ENCODE data around the gene ZFYVE28.

The ZFYVE28 gene

GRCh38 chr4:2272828-2273120 lies 145.7 kb downstream of the ZFYVE28 start:
- no peaks in the 10 kb centered on the region for H3K9me3 ChIP-seq (ENCODE audit: control insufficient read depth, low read length)
- no peak for TF ChIP-seq CTCF (IDR thresholded peaks at IDR 0.05)
- no peaks in the 10 kb centered on the region for H3K4me1 ChIP-seq
- H2AFZ ChIP-seq = no peak overlapping the region
- H3K9ac ChIP-seq = no peak overlapping the region
- no peak overlapping the region for H3K27ac ChIP-seq
- H3K79me2 ChIP-seq = no peaks in the 10 kb centered on the region
- H3K4me2 ChIP-seq (ENCODE audit: low read length) = no peak overlapping the region
- H3K4me3 ChIP-seq (ENCODE audit: low read depth, low read length) = no peak overlapping the region
- no peaks in the 10 kb centered on the region for H3K27me3 ChIP-seq (ENCODE audit: control insufficient read depth, insufficient read depth, low read length)
- no peaks in the 10 kb centered on the region for H3K36me3 ChIP-seq (ENCODE audit: control insufficient read depth, insufficient read depth, low read length)

- no peak for TF ChIP-seq CTCF (IDR thresholded peaks at IDR 0.05)
- Histone ChIP-seq H3K4me2 (ENCODE audit: low read length) (no peak overlapping the region), H2AFZ (no peak overlapping the region), H3K9ac (no peak overlapping the region), H3K79me2 (no peaks in the 10 kb centered on the region), H3K27ac (no peak overlapping the region), H3K4me3 (ENCODE audit: low read depth, low read length) (no peak overlapping the region), H3K4me1 (no peaks in the 10 kb centered on the region), H3K36me3 (ENCODE audit: control insufficient read depth, insufficient read depth, low read length) (no peaks in the 10 kb centered on the region), H3K27me3 (ENCODE audit: control insufficient read depth, insufficient read depth, low read length) (no peaks in the 10 kb centered on the region), H3K9me3 (ENCODE audit: control insufficient read depth, low read length) (no peaks in the 10 kb centered on the region)
Measured at GRCh38 chr4:2272026-2272827, 146.2 kb downstream of the ZFYVE28 start.

GRCh38 chr4:2271279-2272025 lies 147.0 kb downstream of the ZFYVE28 start:
- Histone ChIP-seq H2AFZ (no peak overlapping the region), H3K4me2 (ENCODE audit: low read length) (no peak overlapping the region), H3K79me2 (no peaks in the 10 kb centered on the region), H3K9ac (no peak overlapping the region), H3K4me1 (no peaks in the 10 kb centered on the region), H3K27me3 (ENCODE audit: control insufficient read depth, insufficient read depth, low read length) (no peaks in the 10 kb centered on the region), H3K27ac (no peak overlapping the region), H3K9me3 (ENCODE audit: control insufficient read depth, low read length) (no peaks in the 10 kb centered on the region), H3K36me3 (ENCODE audit: control insufficient read depth, insufficient read depth, low read length) (no peaks in the 10 kb centered on the region), H3K4me3 (ENCODE audit: low read depth, low read length) (no peak overlapping the region)
- TF ChIP-seq CTCF (IDR thresholded peaks at IDR 0.05) = no peak

GRCh38 chr4:2270341-2271165 lies 147.9 kb downstream of the ZFYVE28 start:
- Histone ChIP-seq H3K4me3 (ENCODE audit: low read depth, low read length) (no peak overlapping the region), H3K4me1 (peaks cover 3% of the 10 kb centered on the region), H3K9ac (no peak overlapping the region), H2AFZ (no peak overlapping the region), H3K9me3 (ENCODE audit: control insufficient read depth, low read length) (no peaks in the 10 kb centered on the region), H3K79me2 (no peaks in the 10 kb centered on the region), H3K36me3 (ENCODE audit: control insufficient read depth, insufficient read depth, low read length) (no peaks in the 10 kb centered on the region), H3K27ac (no peak overlapping the region), H3K27me3 (ENCODE audit: control insufficient read depth, insufficient read depth, low read length) (no peaks in the 10 kb centered on the region), H3K4me2 (ENCODE audit: low read length) (no peak overlapping the region)
- TF ChIP-seq CTCF (IDR thresholded peaks at IDR 0.05) = no peak
